HepG2 (cell line): ENCODE data around the gene CISD1. TPM values are rescaled to one million over a fixed set of nuclear protein-coding genes. Genes with fewer than 3 reads are reported as not detected.

ENCODE experiments used
- ATAC-seq: fragments of 200-7000 bp; cut with Tn5 transposase; 3 replicates; pipeline ENCODE4 v1.9.1; 2020; ENCODE audit warnings: mild to moderate bottlenecking, moderate library complexity
- BruUV-seq: library from RNA; stranded (reverse); fragments of 400-500 nt; replicated peaks from 2 replicates; lab custom pipeline; 2021; lab: Mats Ljungman, UMichigan
- CTCF ChIA-PET: fragments of 300-600 bp; formaldehyde crosslinking; extraction: SDS; loops from one replicate; lab custom pipeline; 2021; ENCODE audit warnings: low total read pairs, inconsistent platforms, low intra/inter-chr PET ratio; lab: Yijun Ruan, JAX
- POLR2A ChIA-PET: fragments of 350-600 bp; sonication (Branson Sonifier 250); formaldehyde crosslinking; loops from one replicate; lab custom pipeline; 2020; ENCODE audit warnings: antibody characterized with exemption, inconsistent platforms; lab: Yijun Ruan, JAX
- DNase-seq: peaks from one replicate; pipeline ENCODE4 v3.0.0-alpha.2; 2015; ENCODE audit warnings: low spot score
- FAIRE-seq: peaks from 3 replicates; lab custom pipeline; 2011; peaks lifted over from hg19 to GRCh38; lab: Jason Lieb, UNC
- H2AFZ ChIP-seq: one replicate; pipeline ENCODE4 v1.6.1; 2011; ENCODE audit warnings: low read length, inconsistent platforms
- H3K27ac ChIP-seq: fragments of 300-600 bp; 3 replicates; pipeline ENCODE4 v1.8.0; 2011; ENCODE audit warnings: mixed run types, mild to moderate bottlenecking, mixed read lengths, low read length, inconsistent platforms; ENCODE audit not compliant: insufficient read depth; ENCODE audit errors: extremely low read length
- H3K27me3 ChIP-seq, 2 experiments: fragments of 200-600 bp in 1 of 2; 2 replicates in 1 of 2; 3 replicates in 1 of 2; pipeline versions ENCODE4 v1.6.0 to v1.8.0; 2011; ENCODE audit warnings: low read length in 2 of 2, mild to moderate bottlenecking in 2 of 2, moderate library complexity in 2 of 2, inconsistent platforms in 1 of 2; ENCODE audit not compliant: insufficient read depth in 2 of 2, control insufficient read depth in 1 of 2
- H3K36me3 ChIP-seq, 2 experiments: fragments of 200-600 bp in 1 of 2; replicated peaks in 1 of 2; 2 replicates in 1 of 2; 3 replicates in 1 of 2; pipeline versions ENCODE4 v1.5.1 to v1.8.0; 2011; ENCODE audit warnings: low read length in 2 of 2, inconsistent platforms in 1 of 2; ENCODE audit not compliant: insufficient read depth in 2 of 2, control insufficient read depth in 1 of 2
- H3K4me1 ChIP-seq: 2 replicates; pipeline ENCODE4 v1.5.1; 2012; ENCODE audit warnings: low read length, inconsistent platforms; ENCODE audit not compliant: insufficient read depth
- H3K4me2 ChIP-seq: 2 replicates; pipeline ENCODE4 v1.6.0; 2011; ENCODE audit warnings: low read depth, low read length, inconsistent platforms
- H3K4me3 ChIP-seq, 3 experiments: fragments of 200-600 bp in 1 of 3; sonication (generic), shearing (Covaris generic) in 1 of 3; replicated peaks in 1 of 3; 2 replicates each; pipeline ENCODE4 v1.5.1; 2011 to 2016; ENCODE audit warnings: low read length in 3 of 3, inconsistent platforms in 2 of 3, low read depth in 2 of 3, mild to moderate bottlenecking in 2 of 3, control low read depth in 1 of 3, mixed read lengths in 1 of 3; ENCODE audit not compliant: insufficient read depth in 1 of 3
- H3K79me2 ChIP-seq: one replicate; pipeline ENCODE4 v1.6.1; 2011; ENCODE audit warnings: low read length, inconsistent platforms; ENCODE audit not compliant: insufficient read depth
- H3K9ac ChIP-seq: 2 replicates; pipeline ENCODE4 v1.6.0; 2011; ENCODE audit warnings: mild to moderate bottlenecking, low read depth, low read length, inconsistent platforms; ENCODE audit not compliant: insufficient read depth
- H3K9me3 ChIP-seq: 2 replicates; pipeline ENCODE4 v1.5.1; 2012; ENCODE audit warnings: mild to moderate bottlenecking, low read length
- H4K20me1 ChIP-seq: 2 replicates; pipeline ENCODE4 v1.6.0; 2011; ENCODE audit warnings: inconsistent platforms, mild to moderate bottlenecking, low read length, moderate library complexity; ENCODE audit not compliant: insufficient read depth
- FOXC1 ChIP-seq: sonication (generic); formaldehyde crosslinking; IDR thresholded peaks from 2 replicates; pipeline ENCODE4 v1.8.0; 2022; ENCODE audit warnings: mild to moderate bottlenecking, missing genetic modification reagents, borderline replicate concordance
- KDM2A ChIP-seq: sonication (generic); formaldehyde crosslinking; IDR thresholded peaks from 2 replicates; pipeline ENCODE4 v1.4.0; 2020; ENCODE audit warnings: low read depth, missing genetic modification reagents, borderline replicate concordance
- MTA1 ChIP-seq: sonication (generic); formaldehyde crosslinking; IDR thresholded peaks from 2 replicates; pipeline ENCODE4 v1.4.0; 2020; ENCODE audit warnings: missing genetic modification reagents, mild to moderate bottlenecking, borderline replicate concordance
- MYC ChIP-seq: sonication (generic); formaldehyde crosslinking; IDR thresholded peaks from 2 replicates; pipeline ENCODE4 v1.9.0; 2021; ENCODE audit warnings: missing genetic modification reagents, borderline replicate concordance
- NR2F6 ChIP-seq, 2 experiments: IDR thresholded peaks; 2 replicates each; pipeline ENCODE4 v1.6.1; 2016; ENCODE audit warnings: antibody characterized with exemption in 1 of 2, mild to moderate bottlenecking in 1 of 2
- POLR2A ChIP-seq, 2 experiments: IDR thresholded peaks; 2 replicates each; pipeline ENCODE4 v1.6.1; 2011; ENCODE audit warnings: low read depth in 2 of 2, low read length in 2 of 2, mild to moderate bottlenecking in 1 of 2, moderate library complexity in 1 of 2; ENCODE audit not compliant: insufficient read depth in 1 of 2
- RBM39 ChIP-seq: fragments of 200-400 bp; formaldehyde crosslinking; IDR thresholded peaks from one replicate; pipeline ENCODE4 v1.6.1; 2018; ENCODE audit warnings: antibody characterized with exemption, mild to moderate bottlenecking, low read depth, low read length; ENCODE audit not compliant: poor library complexity, severe bottlenecking
- SIN3B ChIP-seq: fragments of 150-350 bp; IDR thresholded peaks from 2 replicates; pipeline ENCODE4 v1.6.1; 2014; ENCODE audit warnings: low read length
- SUZ12 ChIP-seq: fragments of 150-350 bp; IDR thresholded peaks from 2 replicates; pipeline ENCODE4 v1.6.1; 2014; ENCODE audit warnings: low read depth, low read length
- ZNF138 ChIP-seq: sonication (generic); formaldehyde crosslinking; IDR thresholded peaks from 2 replicates; pipeline ENCODE4 v1.5.0; 2020; ENCODE audit warnings: mild to moderate bottlenecking, low read depth, missing genetic modification reagents
- ZNF232 ChIP-seq: sonication (generic); formaldehyde crosslinking; IDR thresholded peaks from 2 replicates; pipeline ENCODE4 v1.4.0; 2020; ENCODE audit warnings: missing genetic modification reagents, borderline replicate concordance
- ZNF24 ChIP-seq: fragments of 450-650 bp; IDR thresholded peaks from 2 replicates; pipeline ENCODE4 v1.6.1; 2017; ENCODE audit warnings: antibody characterized with exemption, mild to moderate bottlenecking
- ZNF441 ChIP-seq: sonication (generic); formaldehyde crosslinking; IDR thresholded peaks from 2 replicates; pipeline ENCODE4 v1.7.0; 2021; ENCODE audit warnings: missing genetic modification reagents, borderline replicate concordance
- ZNF496 ChIP-seq: sonication (generic); formaldehyde crosslinking; IDR thresholded peaks from 2 replicates; pipeline ENCODE4 v1.8.1; 2023; ENCODE audit warnings: mild to moderate bottlenecking, moderate library complexity, missing genetic modification reagents; ENCODE audit not compliant: insufficient replicate concordance
- WGBS: methylation state at CpG from one replicate; pipeline ENCODE4 v1.1.6; 2017; ENCODE audit warnings: low lambda C conversion rate; 5-methylcytosine and 5-hydroxymethylcytosine counted together
- in situ Hi-C: cut with HindIII; loops from 2 replicates; pipeline ENCODE4 v1.10.0; 2017; ENCODE audit warnings: low pct_unique_long_range_greater_than_20kb; ENCODE audit not compliant: extremely low pct_ligation_motif_present
- intact Hi-C: fragments of 100-400 bp; cut with micrococcal nuclease; formaldehyde crosslinking; loops from one replicate; pipeline ENCODE4 v1.10.0; 2022; ENCODE audit not compliant: unreplicated experiment
- polyA plus RNA-seq, 8 experiments: library from polyadenylated mRNA; depleted of rRNA in 3 of 8; stranded (reverse) in 7 of 8; unstranded in 1 of 8; fragments of >200 nt; fragmentation: Illumina TruSeq in 4 of 8; extraction: Trizol in 4 of 8; gene quantifications; 2 replicates each; pipeline versions ENCODE4 v1.2.1 to v1.2.3, GENCODE V29; 2011 to 2016; ENCODE audit warnings: low read depth in 4 of 8, missing spikeins in 1 of 8, mixed read lengths in 1 of 8; ENCODE audit not compliant: insufficient read depth in 1 of 8
- total RNA-seq, 5 experiments: library from RNA; depleted of rRNA; stranded (reverse); fragments of >200 nt; fragmentation: Illumina TruSeq; extraction: Trizol; gene quantifications; 2 replicates each; pipeline ENCODE4 v1.2.3, GENCODE V29; 2016; ENCODE audit warnings: low read depth in 1 of 5
- TF ChIP-seq, protein P1 (sequence below): sonication (generic); formaldehyde crosslinking; IDR thresholded peaks from 2 replicates; pipeline ENCODE4 v1.5.1; 2020; ENCODE audit warnings: mild to moderate bottlenecking, missing genetic modification reagents, moderate library complexity
- TF ChIP-seq, protein P2 (sequence below): sonication (generic); formaldehyde crosslinking; IDR thresholded peaks from 2 replicates; pipeline ENCODE4 v1.4.0; 2020; ENCODE audit warnings: mild to moderate bottlenecking, missing genetic modification reagents
- TF ChIP-seq, protein P3 (sequence below): sonication (generic); formaldehyde crosslinking; IDR thresholded peaks from 2 replicates; pipeline ENCODE4; 2020; ENCODE audit warnings: missing genetic modification reagents, mild to moderate bottlenecking, borderline replicate concordance

Gene CISD1
- total and polyA plus RNA-seq, 2 of the 13 experiments (the other 11 are each of a cell fraction or from before 2014, with no cell fraction given): 63.4 to 78.9 TPM

- no CpG with 5 or more reads among the region's 49 CpGs for WGBS
- H3K4me1 ChIP-seq: peaks cover 18% of the 10 kb centered on the region
- H4K20me1 ChIP-seq: no peaks in the 10 kb centered on the region
- in situ Hi-C loops: no loop called here
- no TSS peak for BruUV-seq
- POLR2A ChIA-PET: interaction anchor here (0.6 to 2.3 kb wide), 13 partner anchors 10 to 186 kb away, joined by 3 to 16 read pairs (median 4); partner anchors contain the start of genes CISD1 and TFAM
- peak within 1 kb of the TSS; percentile 81 to 99 (median 90) for H3K4me3 ChIP-seq
- FAIRE-seq (no peak), DNase-seq (peak; percentile 63), ATAC-seq (peak; percentile 97)
- H3K4me2 ChIP-seq: peak within 1 kb of the TSS; percentile 70
- peaks cover 26% of the 10 kb centered on the region for H3K79me2 ChIP-seq
- H3K9me3 ChIP-seq: no peaks in the 10 kb centered on the region
- H3K36me3 ChIP-seq: no peaks in the 10 kb centered on the region
- H3K27me3 ChIP-seq: peaks cover 0 to 3% of the 10 kb centered on the region in 2 experiments; a peak in 1 of 5 replicates
- intact Hi-C loops: loop anchor here (1.0 to 2.0 kb wide), 3 partner anchors 36 to 66 kb away; partner anchors contain the start of genes CISD1 and TFAM
- H3K9ac ChIP-seq: peak within 1 kb of the TSS; percentile 75
- H3K27ac ChIP-seq: peak within 1 kb of the TSS; percentile 41
- peak within 1 kb of the TSS; percentile 48 for H2AFZ ChIP-seq
- CTCF ChIA-PET: no interaction called here
- TF ChIP-seq SUZ12 (peak; percentile 59), ZNF138 (0 out of 2 replicates have a peak, but pooled peaks have one; percentile 71), FOXC1 (CRISPR knock-in tag) (peak; percentile 56; the same call in 1 of the 2 replicates), ZNF24 (no peak), POLR2A (IDR thresholded peaks at IDR 0.05; ENCODE audit: insufficient read depth in 1 of 2, low read depth in 2 of 2, low read length in 2 of 2) (peak; percentile 82 to 98), ZNF441 (peak; percentile 91), NR2F6 (IDR thresholded peaks at IDR 0.05) (no peak), NR2F6 (CRISPR knock-in tag; IDR thresholded peaks at IDR 0.05) (peak; percentile 19; the same call in 1 of the 2 replicates), SIN3B (0 out of 2 replicates have a peak, but pooled peaks have one; percentile 27), MYC (CRISPR knock-in tag) (peak; percentile 56; the same call in 1 of the 2 replicates), ZNF496 (no peak), RBM39 (peak; percentile 90), ZNF232 (peak; percentile 68; the same call in 1 of the 2 replicates), KDM2A (CRISPR knock-in tag) (peak; percentile 85), MTA1 (CRISPR knock-in tag) (peak; percentile 66; the same call in 1 of the 2 replicates)
- TF ChIP-seq, protein P1, sequence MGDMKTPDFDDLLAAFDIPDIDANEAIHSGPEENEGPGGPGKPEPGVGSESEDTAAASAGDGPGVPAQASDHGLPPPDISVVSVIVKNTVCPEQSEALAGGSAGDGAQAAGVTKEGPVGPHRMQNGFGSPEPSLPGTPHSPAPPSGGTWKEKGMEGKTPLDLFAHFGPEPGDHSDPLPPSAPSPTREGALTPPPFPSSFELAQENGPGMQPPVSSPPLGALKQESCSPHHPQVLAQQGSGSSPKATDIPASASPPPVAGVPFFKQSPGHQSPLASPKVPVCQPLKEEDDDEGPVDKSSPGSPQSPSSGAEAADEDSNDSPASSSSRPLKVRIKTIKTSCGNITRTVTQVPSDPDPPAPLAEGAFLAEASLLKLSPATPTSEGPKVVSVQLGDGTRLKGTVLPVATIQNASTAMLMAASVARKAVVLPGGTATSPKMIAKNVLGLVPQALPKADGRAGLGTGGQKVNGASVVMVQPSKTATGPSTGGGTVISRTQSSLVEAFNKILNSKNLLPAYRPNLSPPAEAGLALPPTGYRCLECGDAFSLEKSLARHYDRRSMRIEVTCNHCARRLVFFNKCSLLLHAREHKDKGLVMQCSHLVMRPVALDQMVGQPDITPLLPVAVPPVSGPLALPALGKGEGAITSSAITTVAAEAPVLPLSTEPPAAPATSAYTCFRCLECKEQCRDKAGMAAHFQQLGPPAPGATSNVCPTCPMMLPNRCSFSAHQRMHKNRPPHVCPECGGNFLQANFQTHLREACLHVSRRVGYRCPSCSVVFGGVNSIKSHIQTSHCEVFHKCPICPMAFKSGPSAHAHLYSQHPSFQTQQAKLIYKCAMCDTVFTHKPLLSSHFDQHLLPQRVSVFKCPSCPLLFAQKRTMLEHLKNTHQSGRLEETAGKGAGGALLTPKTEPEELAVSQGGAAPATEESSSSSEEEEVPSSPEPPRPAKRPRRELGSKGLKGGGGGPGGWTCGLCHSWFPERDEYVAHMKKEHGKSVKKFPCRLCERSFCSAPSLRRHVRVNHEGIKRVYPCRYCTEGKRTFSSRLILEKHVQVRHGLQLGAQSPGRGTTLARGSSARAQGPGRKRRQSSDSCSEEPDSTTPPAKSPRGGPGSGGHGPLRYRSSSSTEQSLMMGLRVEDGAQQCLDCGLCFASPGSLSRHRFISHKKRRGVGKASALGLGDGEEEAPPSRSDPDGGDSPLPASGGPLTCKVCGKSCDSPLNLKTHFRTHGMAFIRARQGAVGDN (CRISPR knock-in tag): peak; percentile 84
- TF ChIP-seq, protein P2, sequence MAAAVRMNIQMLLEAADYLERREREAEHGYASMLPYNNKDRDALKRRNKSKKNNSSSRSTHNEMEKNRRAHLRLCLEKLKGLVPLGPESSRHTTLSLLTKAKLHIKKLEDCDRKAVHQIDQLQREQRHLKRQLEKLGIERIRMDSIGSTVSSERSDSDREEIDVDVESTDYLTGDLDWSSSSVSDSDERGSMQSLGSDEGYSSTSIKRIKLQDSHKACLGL: peak; percentile 40
- TF ChIP-seq, protein P3, sequence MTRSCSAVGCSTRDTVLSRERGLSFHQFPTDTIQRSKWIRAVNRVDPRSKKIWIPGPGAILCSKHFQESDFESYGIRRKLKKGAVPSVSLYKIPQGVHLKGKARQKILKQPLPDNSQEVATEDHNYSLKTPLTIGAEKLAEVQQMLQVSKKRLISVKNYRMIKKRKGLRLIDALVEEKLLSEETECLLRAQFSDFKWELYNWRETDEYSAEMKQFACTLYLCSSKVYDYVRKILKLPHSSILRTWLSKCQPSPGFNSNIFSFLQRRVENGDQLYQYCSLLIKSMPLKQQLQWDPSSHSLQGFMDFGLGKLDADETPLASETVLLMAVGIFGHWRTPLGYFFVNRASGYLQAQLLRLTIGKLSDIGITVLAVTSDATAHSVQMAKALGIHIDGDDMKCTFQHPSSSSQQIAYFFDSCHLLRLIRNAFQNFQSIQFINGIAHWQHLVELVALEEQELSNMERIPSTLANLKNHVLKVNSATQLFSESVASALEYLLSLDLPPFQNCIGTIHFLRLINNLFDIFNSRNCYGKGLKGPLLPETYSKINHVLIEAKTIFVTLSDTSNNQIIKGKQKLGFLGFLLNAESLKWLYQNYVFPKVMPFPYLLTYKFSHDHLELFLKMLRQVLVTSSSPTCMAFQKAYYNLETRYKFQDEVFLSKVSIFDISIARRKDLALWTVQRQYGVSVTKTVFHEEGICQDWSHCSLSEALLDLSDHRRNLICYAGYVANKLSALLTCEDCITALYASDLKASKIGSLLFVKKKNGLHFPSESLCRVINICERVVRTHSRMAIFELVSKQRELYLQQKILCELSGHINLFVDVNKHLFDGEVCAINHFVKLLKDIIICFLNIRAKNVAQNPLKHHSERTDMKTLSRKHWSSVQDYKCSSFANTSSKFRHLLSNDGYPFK (CRISPR knock-in tag): 0 out of 2 replicates have a peak, but pooled peaks have one; percentile 43
Observed at GRCh38 chr10:58334817-58335305, 65.9 kb downstream of the CISD1 start, which contains the start of gene UBE2D1. UBE2D1 (plus strand) TSS chr10:58335006; CDS start chr10:58335202, 196 bp downstream.
